Large intestine (tissue), 3 donors: Measurements from ENCODE around the gene PEPD. TPM values are rescaled to one million over a fixed set of nuclear protein-coding genes. Genes with fewer than 3 reads are reported as not detected.

Source experiments
- DNase-seq, 2 donors: peaks; one replicate each; pipeline versions ENCODE4 v3.0.0 to v3.0.0-alpha.2; 2013
- H3K27ac ChIP-seq: one replicate; pipeline ENCODE4 v1.5.1; 2013; ENCODE audit warnings: low read length
- H3K27me3 ChIP-seq: 2 replicates; pipeline ENCODE4 v1.6.1; 2013; ENCODE audit warnings: low read length; ENCODE audit not compliant: control insufficient read depth, insufficient read depth
- H3K36me3 ChIP-seq: 2 replicates; pipeline ENCODE4 v1.6.1; 2013; ENCODE audit warnings: low read length; ENCODE audit not compliant: control insufficient read depth, insufficient read depth
- H3K4me1 ChIP-seq: one replicate; pipeline ENCODE4 v1.6.1; 2013; ENCODE audit warnings: low read length; ENCODE audit not compliant: control insufficient read depth, insufficient read depth
- H3K4me3 ChIP-seq: one replicate; pipeline ENCODE4 v1.5.1; 2013; ENCODE audit warnings: low read length
- H3K9me3 ChIP-seq: one replicate; pipeline ENCODE4 v1.6.1; 2013; ENCODE audit warnings: mild to moderate bottlenecking, low read depth, low read length, moderate library complexity; ENCODE audit not compliant: control insufficient read depth
- WGBS: methylation state at CpG from one replicate; pipeline ENCODE4 v1.1.5; 2013; ENCODE audit warnings: low lambda C conversion rate; ENCODE audit not compliant: insufficient coverage; 5-methylcytosine and 5-hydroxymethylcytosine counted together
- polyA plus RNA-seq: library from polyadenylated mRNA; unstranded; fragments of 120-200 nt; gene quantifications from one replicate; pipeline ENCODE4 v1.2.1, GENCODE V29; 2013

The PEPD gene
- polyA plus RNA-seq, 1 donor, result 216 TPM

DNA sequence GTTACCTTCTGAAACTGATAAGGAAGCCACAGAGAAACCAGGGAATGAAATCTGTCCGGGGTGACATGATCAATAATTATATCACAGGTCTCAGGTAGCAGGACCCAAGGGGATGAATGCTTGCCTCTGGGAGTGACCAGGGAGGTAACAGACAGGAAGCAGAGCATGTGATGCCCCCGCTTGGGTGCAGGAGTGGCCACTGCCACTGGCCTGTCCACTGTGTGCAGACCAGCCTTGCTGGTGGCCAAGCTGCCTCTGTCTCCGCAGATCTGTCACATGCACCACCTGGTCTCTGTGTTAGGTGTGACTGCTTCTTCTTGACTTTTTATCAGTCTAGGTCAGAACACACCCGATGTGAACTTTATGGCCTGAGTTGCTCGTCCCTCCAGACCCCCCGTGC is 71.8 kb downstream of the PEPD start:
- no peak for DNase-seq

DNA sequence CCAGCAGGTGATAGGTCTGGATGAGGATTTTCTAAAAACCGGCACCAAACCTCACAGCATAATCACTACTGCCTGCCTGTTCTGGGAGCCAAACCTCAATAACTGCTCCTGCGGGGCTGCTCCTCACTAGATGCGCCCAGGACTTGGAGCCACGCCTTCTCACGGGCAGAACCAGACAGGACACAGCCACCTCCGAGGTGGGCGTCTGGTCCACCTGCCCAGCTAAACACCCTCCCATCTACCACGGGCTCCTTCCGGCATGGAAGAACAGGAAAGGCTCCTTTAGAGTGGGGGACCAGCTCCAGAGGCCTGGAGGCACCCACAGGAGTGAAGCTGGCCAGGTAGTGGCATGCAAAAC is 73.5 kb downstream of the PEPD start:
- no peaks in the 10 kb centered on the region for H3K27me3 ChIP-seq
- H3K27ac ChIP-seq, result no peak overlapping the region
- peaks cover 11% of the 10 kb centered on the region for H3K36me3 ChIP-seq
- no peaks in the 10 kb centered on the region for H3K9me3 ChIP-seq
- DNase-seq, result no peak
- no CpG with 5 or more reads among the region's 9 CpGs for WGBS
- no peaks in the 10 kb centered on the region for H3K4me1 ChIP-seq
- no peak overlapping the region for H3K4me3 ChIP-seq

More for the DNA sequence above, 71.8 kb downstream of the PEPD start:
- no CpG with 5 or more reads among the region's 6 CpGs for whole genome bisulfite sequencing
- Histone ChIP-seq H3K27ac (no peak overlapping the region), H3K4me3 (no peak overlapping the region), H3K36me3 (peaks cover 11% of the 10 kb centered on the region), H3K4me1 (no peaks in the 10 kb centered on the region), H3K27me3 (no peaks in the 10 kb centered on the region), H3K9me3 (no peaks in the 10 kb centered on the region)

DNA sequence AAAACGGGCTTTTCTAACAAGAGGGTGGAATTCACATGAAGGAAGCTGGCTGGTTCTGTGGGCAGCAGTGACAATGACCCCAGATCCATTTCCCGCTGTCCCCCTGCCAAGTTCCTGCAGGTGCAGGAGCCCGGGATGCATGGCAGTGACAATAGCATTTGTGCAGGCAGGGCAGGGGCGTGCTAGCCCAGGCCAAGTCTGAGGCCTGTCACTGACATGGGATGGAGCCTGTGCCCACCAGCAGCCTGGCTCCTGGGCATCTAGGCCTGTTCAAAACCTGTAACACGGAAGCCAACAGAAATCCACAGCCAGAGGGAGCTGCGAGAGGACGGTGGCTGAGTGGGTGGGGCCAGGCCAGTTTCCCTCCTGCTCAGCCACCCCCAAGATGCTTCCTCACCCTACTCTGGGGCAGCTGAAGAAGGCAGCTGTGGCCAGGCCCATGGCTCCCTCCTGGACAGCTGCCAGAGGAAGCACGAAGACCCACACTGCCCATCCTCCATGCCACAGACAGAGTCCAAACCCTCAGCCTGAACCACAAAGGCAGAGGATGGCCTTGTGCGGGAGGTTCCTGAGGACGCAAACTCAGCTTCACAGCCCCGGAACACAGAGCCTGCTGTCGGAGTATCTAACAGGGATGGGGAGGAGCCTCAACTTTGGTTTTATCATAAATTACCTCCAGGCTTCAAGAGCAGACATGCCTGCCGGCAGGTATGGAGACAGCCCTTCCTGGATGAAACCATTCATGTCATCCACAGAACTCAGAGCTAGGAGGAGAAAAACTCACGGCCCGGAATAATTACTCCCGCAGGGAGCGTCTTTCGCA is 74.0 kb downstream of the PEPD start:
- H3K27ac ChIP-seq, result no peak overlapping the region
- no peaks in the 10 kb centered on the region for H3K9me3 ChIP-seq
- no CpG with 5 or more reads among the region's 18 CpGs for WGBS
- H3K4me1 ChIP-seq, result no peaks in the 10 kb centered on the region
- peaks cover 11% of the 10 kb centered on the region for H3K36me3 ChIP-seq
- H3K27me3 ChIP-seq, result no peaks in the 10 kb centered on the region
- DNase-seq, result no peak
- no peak overlapping the region for H3K4me3 ChIP-seq

- Histone ChIP-seq H3K27ac (no peak overlapping the region), H3K9me3 (no peaks in the 10 kb centered on the region), H3K4me1 (no peaks in the 10 kb centered on the region), H3K36me3 (peaks cover 11% of the 10 kb centered on the region), H3K27me3 (no peaks in the 10 kb centered on the region), H3K4me3 (no peak overlapping the region)
- WGBS, result no CpG with 5 or more reads among the region's 23 CpGs
- no peak for DNase-seq
Observed at GRCh38 chr19:33446330-33447293, 75.0 kb downstream of the PEPD start.

GRCh38 chr19:33445442-33446329 is 75.9 kb downstream of the PEPD start:
- H3K9me3 ChIP-seq, result no peaks in the 10 kb centered on the region
- no CpG with 5 or more reads among the region's 17 CpGs for WGBS
- DNase-seq, result no peak

GRCh38 chr19:33444562-33445441 is 76.8 kb downstream of the PEPD start:
- H3K36me3 ChIP-seq, result peaks cover 13% of the 10 kb centered on the region
- no peaks in the 10 kb centered on the region for H3K9me3 ChIP-seq
- no peak overlapping the region for H3K27ac ChIP-seq
- no peak for DNase-seq
- H3K4me3 ChIP-seq, result no peak overlapping the region
- 100% methylated on average over 1 of the region's 12 CpGs for WGBS
- no peaks in the 10 kb centered on the region for H3K4me1 ChIP-seq
- H3K27me3 ChIP-seq, result no peaks in the 10 kb centered on the region

More at GRCh38 chr19:33445442-33446329, 75.9 kb downstream of the PEPD start:
- Histone ChIP-seq H3K27ac (no peak overlapping the region), H3K4me1 (no peaks in the 10 kb centered on the region), H3K36me3 (peaks cover 14% of the 10 kb centered on the region), H3K4me3 (no peak overlapping the region), H3K27me3 (no peaks in the 10 kb centered on the region)

DNA sequence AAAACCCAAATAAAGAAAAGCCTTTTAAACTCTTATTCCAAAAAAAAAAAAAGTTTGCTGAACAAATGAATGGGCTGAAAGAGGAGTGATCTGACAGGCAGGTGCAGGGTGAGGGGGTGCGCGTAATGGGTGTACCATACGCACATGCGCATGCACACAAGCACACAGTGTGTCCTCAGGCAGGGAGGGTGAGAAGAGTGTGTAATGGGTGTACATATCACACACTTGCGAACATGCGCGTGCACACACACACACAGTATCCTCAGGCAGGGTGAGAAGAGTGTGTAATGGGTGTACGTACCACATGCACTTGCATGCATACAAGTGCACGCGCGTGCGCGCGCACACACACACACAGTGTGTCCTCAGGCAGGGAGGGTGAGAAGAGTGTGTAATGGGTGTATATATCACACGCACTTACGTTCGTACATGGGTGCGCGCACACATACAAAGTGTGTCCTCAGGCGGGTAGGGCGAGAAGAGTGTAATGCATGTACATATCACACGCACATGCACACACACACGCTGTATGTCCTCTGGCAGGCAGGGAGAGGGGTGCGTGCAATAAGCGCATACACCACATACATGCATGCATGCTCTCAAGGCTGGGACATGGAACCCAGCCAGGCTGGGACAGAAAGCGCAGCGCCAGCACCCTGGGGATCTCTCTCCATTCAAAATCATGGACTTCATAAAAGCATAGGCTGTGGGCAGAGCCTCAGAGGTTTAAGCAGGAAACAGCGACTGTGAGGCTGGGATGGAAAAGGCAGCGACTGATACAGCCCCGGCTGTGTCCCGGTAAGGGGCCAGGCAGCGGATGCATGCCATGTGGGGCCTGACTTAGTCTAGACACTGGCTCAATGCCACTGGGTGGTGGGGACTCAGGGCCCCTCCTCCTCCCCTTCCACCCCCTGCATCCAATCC is 77.7 kb downstream of the PEPD start:
- no peaks in the 10 kb centered on the region for H3K4me1 ChIP-seq
- H3K4me3 ChIP-seq, result no peak overlapping the region
- no peaks in the 10 kb centered on the region for H3K27me3 ChIP-seq
- H3K36me3 ChIP-seq, result peaks cover 7% of the 10 kb centered on the region
- WGBS, result no CpG with 5 or more reads among the region's 32 CpGs
- no peak for DNase-seq
- no peaks in the 10 kb centered on the region for H3K9me3 ChIP-seq
- H3K27ac ChIP-seq, result no peak overlapping the region

DNA sequence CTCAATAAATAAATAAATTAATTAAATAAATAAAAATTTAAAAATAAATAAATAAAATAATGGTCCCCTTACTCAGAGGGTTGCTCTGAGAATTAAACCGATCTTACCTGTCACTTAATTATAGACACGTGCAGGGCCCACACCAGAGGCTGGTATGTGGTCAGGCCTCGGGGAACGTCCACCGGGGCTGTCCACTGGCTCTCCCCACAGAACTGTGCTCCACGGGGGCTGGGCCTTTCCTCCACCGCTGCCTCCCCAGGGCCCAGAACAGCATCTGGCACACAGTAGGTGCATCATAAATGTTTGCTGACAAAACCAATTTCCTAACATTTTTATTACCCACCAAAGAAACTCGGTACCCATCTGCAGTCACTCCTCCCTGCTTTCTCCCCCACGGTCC is 78.9 kb downstream of the PEPD start:
- Histone ChIP-seq H3K9me3 (no peaks in the 10 kb centered on the region), H3K27me3 (no peaks in the 10 kb centered on the region), H3K4me3 (no peak overlapping the region), H3K4me1 (no peaks in the 10 kb centered on the region), H3K36me3 (peaks cover 7% of the 10 kb centered on the region), H3K27ac (no peak overlapping the region)
- DNase-seq, result no peak
- WGBS, result 80% methylated on average over 1 of the region's 9 CpGs

DNA sequence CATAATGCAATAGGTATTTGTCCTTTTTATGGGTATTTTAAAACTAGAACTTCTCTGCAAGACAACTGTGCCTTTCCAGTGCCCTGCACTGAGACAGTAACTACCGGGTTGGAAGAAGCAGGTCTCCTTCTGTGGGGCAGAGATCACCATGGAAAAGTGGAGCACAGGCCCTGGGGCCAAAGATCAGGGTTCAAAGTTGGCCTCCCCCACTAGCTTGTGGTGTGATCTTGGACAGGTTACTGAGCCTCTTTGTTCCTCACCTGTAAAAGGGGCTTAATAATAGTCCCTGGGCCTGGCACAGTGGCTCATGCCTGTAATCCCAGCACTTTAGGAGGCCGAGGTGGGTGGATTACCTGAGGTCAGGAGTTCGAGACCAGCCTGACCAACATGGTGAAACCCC is 79.8 kb downstream of the PEPD start:
- Histone ChIP-seq H3K27me3 (no peaks in the 10 kb centered on the region), H3K4me1 (no peaks in the 10 kb centered on the region), H3K9me3 (no peaks in the 10 kb centered on the region), H3K4me3 (no peak overlapping the region), H3K36me3 (peaks cover 7% of the 10 kb centered on the region), H3K27ac (no peak overlapping the region)
- no peak for DNase-seq
- no CpG with 5 or more reads among the region's 3 CpGs for WGBS
